Stimulated activated CD4-positive, alpha-beta T cell treated with anti-CD3 and anti-CD28 coated beads, TNF-alpha, amount 100 ng/mL, for 1 hour (primary cell): ENCODE results near the gene KCNH8.

Experiments used
- DNase-seq, 3 donors: peaks; one replicate each; pipeline ENCODE4 v3.0.0-alpha.2; 2020; ENCODE audit warnings: low read depth in 3 of 3, low spot score in 1 of 3

KCNH8 gene

DNA sequence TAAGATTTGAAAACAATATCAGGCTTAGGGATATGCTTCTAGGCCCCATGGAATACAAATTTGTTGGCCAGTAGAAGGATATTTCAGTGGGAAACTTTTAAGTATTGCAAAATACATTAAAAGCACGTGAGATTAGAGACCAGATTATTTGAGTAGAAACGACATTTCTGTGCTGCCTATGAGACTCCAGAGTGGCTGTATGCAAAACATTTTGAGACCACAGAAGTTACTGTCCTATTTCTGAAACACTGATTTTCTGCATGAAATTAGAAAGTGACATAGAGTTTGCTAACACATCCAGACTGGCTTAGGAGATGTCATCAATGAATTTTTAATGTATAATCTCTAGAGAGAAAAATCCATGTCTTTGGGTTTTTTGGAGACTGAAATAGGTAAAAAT lies 99.8 kb downstream of the KCNH8 start:
- DNase-seq = no peak

GRCh38 chr3:19248767-19249166 lies 100.5 kb downstream of the KCNH8 start:
- no peak for DNase-seq

GRCh38 chr3:19250959-19251610 lies 102.8 kb downstream of the KCNH8 start:
- DNase-seq = no peak

DNA sequence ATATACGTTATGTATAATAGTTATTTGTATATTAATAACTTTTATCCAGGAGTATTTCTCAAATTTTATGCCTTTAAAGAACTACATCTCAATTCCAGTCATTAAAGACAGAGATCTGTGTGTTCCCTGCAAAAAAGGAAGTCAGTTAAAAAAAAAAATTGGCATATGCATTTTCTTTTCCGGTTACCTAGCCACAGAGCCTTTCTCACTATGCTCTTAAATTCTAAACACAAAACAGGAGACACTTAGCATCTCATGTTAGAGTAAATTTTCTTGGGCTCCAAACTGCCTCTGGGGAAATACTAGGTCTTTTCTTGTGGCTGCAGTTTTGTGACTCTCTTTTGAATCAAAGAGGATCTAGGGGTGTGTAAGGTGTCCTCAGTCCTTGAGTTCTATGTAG lies 105.9 kb downstream of the KCNH8 start:
- DNase-seq = no peak

DNA sequence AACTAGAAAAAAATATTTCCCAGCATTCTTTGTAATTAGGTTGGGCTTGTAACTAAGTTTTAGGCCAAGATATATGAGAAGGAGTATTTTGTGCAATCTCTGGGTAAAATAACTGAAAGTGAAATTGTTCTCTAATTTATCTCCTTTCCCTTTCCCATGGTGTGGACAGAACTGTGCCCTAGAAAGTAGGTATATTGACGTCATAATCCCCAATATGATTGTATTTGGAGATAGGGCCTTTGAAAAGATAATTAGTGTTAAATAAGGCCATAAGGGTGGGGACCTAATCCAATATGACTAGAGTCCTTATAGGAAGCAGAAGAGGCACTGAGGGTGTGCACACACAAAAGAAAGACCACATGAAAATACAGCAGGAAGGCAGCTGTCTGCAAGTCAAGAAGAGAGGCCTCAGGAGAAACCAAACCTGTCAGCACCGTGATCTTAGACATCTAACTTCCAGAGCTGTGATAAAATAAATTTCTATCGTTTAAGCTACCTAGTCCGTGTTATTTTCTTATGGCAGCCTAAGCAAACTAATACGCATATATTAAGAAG lies 106.6 kb downstream of the KCNH8 start:
- DNase-seq = no peak

GRCh38 chr3:19256313-19256712 lies 108.0 kb downstream of the KCNH8 start:
- DNase-seq = no peak

GRCh38 chr3:19263606-19264005 lies 115.3 kb downstream of the KCNH8 start:
- DNase-seq = no peak

GRCh38 chr3:19264424-19264823 lies 116.1 kb downstream of the KCNH8 start:
- DNase-seq = no peak

DNA sequence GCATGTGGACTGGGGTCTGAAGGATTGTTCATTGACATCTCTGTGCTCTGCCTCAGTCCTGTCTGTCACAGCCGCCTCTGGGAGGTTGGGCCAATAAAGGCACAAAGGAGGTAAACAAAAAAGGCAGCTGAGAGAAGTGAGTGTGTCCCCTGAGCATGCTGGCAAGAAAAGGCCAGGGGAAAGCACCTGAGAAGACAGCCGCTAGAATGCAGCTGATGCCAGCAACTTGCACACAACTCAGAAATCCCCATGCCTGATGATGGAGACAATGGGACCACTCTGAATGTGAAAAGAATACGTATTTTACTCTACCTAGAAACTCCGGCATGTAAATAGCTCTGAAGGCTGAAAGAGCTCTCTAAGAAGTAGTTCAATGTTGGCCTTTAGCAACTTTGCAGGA lies 118.7 kb downstream of the KCNH8 start:
- DNase-seq = no peak

- DNase-seq = no peak
Measured at GRCh38 chr3:19270481-19270880, 122.2 kb downstream of the KCNH8 start.

- no peak for DNase-seq
Measured at GRCh38 chr3:19272296-19272695, 124.0 kb downstream of the KCNH8 start.

GRCh38 chr3:19273091-19273490 lies 124.8 kb downstream of the KCNH8 start:
- DNase-seq = no peak

GRCh38 chr3:19274576-19274975 lies 126.3 kb downstream of the KCNH8 start:
- no peak for DNase-seq

DNA sequence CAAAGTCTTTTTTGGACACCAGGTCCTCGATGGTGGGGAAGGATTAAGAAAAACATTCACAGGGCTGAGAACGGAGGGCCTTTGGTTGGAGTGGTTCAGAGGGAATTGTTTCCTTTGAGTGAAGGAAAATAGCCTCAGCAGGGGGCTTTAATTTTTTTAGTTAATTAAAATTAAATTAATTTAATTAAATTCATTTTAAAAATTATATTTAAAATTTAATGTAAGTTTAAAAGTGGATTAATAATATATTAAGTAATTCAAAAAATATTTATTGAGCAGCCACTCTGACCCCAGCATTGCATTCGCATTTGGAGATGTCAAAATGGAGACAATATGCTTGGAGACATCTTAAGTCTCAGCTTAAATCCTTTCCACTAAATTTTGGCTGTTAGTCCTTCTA lies 136.7 kb downstream of the KCNH8 start:
- no peak for DNase-seq

DNA sequence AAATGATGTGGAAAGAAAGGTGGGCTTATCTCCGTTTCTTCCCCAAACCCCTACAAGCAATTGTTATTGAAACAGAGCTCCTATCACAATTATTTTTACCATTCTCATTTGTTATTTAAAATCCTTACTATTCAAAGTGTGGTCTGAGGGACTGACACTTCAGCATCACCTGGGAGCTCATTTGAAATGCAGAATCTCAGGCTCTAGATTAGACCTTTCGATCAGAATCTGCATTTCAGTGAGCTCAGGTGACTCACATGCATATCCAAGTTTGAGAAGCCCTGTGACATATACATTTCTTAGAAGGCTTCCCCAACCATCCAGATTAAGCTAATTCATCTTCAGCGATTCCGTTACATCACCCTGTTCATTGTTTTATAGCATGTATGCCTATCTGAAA lies 145.0 kb downstream of the KCNH8 start:
- no peak for DNase-seq

DNA sequence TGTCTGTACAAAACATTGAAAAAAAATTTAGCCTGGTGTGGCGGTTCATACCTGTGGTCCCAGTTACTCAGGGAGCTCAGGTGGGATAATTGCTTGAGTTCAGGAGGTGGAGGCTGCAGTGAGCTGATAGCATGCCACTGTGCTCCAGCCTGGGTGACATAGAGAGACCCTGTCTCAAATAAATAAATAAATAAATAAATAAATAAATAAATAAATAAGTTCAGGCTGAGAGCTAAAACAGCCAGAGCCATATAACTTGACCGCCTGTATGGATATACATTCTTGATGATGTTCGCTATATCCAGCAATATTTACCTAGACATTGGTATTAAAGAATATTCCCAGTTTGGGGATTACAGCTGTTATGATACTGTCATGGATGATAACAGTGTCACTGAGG lies 146.9 kb downstream of the KCNH8 start:
- no peak for DNase-seq

DNA sequence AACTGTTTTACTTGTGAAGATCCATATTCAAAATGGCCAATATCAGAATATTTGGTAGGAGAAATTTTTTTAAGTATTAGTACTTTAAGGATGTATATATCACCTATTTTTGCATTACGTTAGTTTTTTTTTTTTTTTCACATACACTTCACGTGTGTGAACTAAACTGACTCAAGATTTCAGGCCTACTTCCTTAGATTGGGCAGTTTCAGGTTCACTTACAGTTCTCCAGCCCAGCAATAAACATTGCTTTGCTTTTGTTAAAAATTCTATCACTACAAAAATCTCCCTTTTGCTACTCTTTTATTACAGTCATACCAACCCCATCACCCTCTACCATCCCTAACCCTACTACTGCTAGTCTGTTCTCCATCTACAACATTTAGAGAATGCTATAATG lies 183.6 kb downstream of the KCNH8 start:
- DNase-seq = no peak

- DNase-seq = no peak
Measured at GRCh38 chr3:19334120-19334519, 185.8 kb downstream of the KCNH8 start.

GRCh38 chr3:19338769-19339168 lies 190.5 kb downstream of the KCNH8 start:
- no peak for DNase-seq

- no peak for DNase-seq
Measured at GRCh38 chr3:19342389-19342788, 194.1 kb downstream of the KCNH8 start.

GRCh38 chr3:19346759-19347158 lies 198.4 kb downstream of the KCNH8 start:
- DNase-seq = no peak

- DNase-seq = no peak
Measured at GRCh38 chr3:19347671-19348070, 199.4 kb downstream of the KCNH8 start.

GRCh38 chr3:19348500-19348899 lies 200.2 kb downstream of the KCNH8 start:
- no peak for DNase-seq
